GM19324 (cell line): Measurements from ENCODE around the gene IL6ST.
"Not testable (repeated sequence)": the region's sequence is repeated elsewhere in the genome, so short reads cannot be mapped to it uniquely, and the experiment has no call there.

Experiments
- ATAC-seq: cut with Tn5 transposase; IDR thresholded peaks from one replicate; pipeline ENCODE4 v1.9.1; 2021; ENCODE audit warnings: mild to moderate bottlenecking, moderate library complexity; ENCODE audit not compliant: unreplicated experiment, low FRiP score

IL6ST gene

DNA sequence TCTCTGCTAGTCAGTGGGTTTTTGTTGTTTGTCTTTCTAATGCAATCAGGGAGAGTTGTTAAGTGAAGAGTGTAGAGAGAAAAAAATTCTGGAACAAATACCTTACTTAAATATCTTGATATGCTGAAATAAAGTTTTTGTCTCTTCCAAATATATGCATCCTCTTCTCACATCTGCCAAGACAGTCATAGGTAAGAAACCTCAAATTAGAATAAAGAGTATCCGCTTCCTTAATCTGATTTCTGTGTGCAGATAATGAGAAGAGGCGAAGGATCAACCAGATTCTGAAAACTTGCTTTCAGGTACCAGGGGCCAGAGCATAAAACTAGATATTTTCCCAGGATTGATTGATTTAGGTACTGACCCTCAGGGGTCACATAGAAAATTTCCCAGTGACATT lies 11.3 kb upstream of the IL6ST start:
- no peak for ATAC-seq

DNA sequence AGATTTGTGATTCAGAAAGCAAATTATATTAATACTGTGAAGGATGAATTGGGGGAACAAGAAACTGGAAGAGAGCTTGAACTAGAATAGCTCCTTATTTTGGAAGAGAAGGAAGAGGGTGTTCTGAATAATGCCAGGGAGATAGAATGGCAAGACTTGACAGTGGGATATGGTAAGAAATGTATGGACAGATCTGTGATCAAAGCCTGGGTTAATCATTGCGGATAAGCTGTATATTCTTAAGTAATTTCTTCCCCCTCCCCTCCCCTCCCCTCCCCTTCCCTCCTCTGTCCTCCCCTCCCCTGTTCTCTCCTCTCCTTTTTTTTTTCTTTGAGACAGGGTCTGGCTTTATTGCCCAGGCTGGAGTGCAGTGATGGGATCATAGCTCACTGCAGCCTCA lies 10.1 kb upstream of the IL6ST start:
- no peak for ATAC-seq

DNA sequence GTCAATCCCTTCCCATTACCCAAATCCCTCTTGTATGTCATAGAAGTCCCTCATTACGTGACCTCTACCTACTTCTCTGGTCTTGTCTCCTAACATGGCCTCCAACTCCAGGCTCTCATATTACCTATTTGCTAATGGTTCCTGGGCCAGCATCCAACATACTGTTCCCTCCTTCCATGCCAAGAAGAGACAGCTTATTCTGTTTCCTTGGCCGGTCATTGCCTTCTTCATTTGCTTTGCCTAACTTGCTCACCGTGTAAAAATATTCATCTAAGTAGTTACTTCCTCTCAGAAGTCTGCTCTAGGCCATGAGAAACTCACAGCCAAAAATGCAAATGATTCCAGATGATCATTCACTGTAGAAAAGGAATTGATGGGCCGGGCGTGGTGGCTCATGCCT lies 8.9 kb upstream of the IL6ST start:
- no peak for ATAC-seq

DNA sequence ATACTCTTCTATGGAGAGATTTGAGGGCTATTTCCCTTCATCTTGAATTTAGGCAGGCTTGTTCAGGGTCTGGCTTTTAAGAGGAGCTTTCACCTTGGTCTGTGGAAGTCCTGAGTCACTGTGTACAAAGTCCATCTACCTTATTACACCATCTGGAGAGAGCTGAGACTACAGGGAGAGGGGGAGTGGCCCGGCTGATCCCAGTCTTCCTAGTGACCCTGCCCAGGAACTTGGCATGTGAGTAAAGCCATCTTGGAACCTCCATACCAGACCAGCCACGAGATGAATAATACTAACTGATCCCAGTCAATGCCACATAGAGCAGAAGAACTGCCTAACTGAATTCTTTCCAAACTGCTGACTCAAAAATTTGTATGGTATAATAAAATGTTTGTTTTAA lies 8.4 kb upstream of the IL6ST start:
- ATAC-seq, result no peak

DNA sequence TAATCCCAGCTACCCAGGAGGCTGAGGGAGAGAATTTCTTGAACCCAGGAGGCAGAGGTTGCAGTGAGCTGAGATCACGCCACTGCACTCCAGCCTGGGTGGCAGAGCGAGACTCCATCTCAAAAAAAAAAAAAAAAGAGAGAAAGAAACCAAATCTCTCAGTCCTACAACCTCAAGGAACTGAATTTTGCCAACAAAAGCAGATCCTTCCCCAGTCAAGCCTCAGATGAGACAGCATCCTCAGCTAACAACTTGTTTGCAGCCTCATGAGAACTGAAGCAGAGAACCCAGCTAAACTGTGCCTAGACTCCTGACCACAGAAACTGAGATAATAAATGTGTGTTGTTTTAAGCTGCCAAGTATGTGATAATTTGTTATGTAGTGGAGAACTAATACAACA lies 7.5 kb upstream of the IL6ST start:
- ATAC-seq, result no peak

DNA sequence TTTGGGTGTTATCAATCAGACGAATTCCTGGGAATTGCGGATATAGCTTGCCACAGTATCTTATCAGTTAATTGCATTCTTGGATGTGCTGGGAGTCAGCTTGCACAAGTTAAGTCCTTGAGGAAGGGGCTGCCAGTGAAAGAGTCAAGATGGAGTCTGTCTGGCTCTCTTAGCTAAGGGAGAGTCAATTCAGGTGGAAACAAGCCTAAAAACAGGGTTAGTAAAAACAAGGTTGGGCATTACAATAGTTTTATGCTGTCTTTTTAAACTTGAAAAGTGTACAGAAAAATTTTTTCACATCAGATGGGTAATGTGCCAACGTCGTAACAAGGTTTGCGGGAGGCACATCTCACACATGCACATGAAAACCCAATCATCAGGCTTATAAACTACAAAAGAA lies 5.5 kb upstream of the IL6ST start:
- ATAC-seq, result not testable (repeated sequence)

DNA sequence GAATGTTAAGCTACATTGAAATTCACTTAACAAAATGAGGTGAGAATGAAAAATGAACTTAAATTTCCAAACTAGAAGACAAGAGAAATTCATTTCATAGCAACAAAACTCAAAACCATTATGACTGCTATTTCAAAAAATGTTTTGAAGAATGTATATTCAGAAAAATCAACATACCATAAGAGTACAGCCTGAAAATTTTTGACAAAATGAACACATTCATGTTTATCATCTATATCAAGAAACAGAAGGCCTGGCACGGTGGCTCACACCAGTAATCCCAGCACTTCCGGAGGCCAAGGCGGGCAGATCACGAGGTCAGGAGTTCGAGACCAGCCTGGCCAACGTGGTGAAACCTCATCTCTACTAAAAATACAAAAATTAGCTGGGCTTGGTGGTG lies 4.2 kb upstream of the IL6ST start:
- no peak for ATAC-seq

DNA sequence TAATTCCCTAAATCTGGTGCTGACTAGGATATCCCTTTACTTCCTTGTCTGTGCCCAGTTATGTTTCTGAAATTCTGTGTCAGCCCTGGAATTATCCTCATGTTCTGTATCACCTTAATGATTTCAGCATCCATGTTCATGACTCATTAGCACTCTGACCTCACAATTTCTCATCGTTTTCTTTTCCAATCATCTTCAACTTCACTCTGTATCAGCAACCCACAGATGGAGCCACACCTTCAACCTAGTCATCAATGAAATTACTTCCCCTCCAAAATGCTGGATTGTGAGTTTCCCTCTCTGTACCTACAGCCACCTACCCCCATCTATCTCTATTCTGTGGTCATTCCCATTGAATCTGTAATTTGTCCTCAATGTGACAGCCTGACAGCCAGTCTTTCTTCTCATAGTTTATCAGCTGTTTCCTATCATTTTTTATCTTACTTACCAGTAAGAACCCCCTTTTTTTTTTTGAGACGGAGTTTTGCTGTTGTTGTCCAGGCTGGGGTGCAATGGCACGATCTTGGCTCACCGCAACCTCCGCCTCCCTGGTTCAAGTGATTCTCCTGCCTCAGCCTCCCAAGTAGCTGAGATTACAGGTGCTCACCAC lies 3.1 kb upstream of the IL6ST start:
- no peak for ATAC-seq

DNA sequence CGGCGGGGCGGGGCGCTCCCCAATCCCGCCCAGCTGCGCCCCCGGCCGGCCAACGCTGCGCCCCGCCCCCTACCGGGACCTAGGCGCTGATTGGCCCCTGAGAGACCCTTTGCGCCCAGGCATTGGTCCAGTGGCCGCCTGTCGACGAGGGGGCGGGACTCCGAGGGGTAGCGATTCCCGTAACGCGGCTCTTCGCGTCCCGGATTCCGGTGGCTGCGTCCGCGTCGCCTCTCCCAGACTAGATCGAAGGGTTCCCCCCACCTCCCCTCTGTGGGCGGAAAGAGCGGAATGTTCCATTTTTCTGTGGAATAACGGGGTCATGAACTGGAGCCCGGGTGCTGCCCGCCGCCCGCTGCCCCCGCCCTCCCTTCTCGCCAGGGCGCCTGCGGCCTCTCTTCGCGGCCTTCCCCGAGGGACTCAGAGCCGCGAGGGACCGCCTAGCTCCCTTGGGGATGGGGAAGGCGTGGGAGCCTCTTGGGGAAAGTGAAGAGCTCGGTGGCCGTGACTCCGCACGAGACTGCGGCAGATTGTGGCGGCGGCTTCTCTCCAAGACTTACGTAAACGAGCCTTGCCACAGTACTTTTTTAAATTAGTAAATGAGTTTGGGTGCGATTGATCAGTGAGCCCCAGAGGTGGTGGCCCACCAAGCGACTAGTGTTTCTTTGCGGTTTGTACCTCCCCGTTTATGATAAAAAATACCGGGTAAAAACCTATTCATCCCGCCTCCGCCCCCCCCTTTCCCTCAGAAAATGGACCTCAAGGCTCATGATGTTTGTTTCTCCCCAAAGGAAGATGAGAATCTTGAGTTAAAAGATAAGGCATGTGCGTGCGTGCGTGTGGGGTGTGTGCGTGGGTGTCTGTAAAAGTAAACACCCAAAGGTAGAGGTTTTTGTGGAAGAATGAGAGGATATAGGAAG lies 493 bp upstream of the IL6ST start:
- peak; percentile 97 for ATAC-seq

DNA sequence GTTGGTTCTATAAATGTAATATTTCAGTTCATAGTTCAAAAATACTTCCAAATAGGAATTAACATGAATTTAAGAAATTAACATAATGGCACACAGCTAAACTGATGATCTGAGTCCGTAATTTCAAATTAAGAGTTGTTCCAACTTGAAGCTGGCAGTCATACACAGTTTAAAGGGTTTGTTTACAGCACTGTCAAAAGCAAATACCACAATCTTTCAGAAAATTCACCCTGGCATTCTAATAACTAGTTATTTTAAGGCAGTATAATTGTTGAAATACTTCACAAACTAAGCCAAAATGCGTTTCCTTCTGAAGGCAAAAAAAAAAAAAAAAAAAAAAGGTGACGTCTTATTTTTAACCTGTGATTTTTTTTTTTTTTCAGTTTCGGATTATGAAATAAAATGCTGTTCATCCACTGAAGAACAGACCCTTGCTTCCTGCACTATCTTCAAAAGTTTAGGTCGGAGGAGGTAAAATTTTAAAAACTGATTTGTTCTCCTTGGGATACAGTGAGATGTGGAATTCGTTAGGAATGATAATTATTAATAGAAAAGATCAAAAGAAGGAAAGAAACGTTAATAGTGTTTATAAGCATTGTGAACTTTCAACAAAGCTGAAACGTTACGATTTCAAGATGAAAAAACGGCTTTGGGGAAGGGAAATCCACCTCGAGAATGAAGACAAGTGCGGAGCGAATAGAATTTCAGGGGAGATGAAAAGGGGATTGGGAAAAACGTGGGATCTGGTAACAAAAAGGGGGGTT lies 850 bp downstream of the IL6ST start:
- no peak for ATAC-seq

DNA sequence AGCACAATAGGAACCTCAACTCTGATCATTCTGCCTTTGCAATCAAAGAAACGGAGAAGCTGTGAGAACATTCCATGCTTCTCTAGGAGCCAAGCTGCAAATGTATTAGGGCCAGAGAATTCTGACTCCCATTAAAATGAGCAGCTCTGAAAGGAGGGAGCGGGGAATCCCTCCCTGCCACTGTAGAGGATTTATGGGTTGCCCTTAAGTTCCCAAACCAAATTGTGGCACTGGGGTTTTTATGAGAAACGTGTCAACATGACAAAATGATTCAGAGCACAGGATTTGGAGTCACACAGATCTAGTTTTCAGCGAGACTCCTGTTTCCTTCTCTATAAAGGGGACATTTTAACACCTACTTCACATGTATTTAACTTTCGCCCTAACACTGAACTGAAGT lies 1.8 kb downstream of the IL6ST start:
- no peak for ATAC-seq

DNA sequence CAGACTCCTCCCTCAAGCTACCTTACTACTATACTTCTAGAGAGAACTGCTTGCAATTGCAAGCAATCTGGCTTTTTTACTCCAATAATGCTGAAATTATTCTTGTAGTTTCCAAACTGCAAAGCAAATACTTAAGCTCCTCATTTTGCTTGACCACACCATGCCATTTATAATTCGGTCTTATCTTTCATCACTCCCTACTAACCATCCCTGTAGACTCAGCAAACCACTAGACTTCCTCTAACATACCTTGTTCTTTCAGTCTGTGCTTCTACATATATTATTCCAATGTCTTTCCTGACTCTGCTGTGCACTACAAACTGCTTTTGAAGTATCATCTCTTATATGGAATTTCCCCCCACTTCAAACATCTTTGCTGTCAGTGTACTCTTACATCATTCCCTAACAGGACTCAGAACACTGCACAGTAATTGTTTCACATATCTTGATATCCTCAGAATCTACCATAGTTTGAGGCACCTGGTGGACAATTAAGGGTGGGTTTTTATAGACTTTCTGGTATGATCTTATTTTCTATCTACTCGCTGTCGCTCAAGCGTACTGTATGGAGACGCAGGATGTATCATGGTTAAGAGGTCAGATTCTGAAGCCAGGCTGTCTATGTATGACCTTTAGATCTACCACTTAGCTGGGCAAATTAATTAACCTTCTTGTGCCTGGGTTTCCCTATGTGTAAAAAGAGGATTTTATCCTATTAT lies 2.8 kb downstream of the IL6ST start:
- no peak for ATAC-seq

DNA sequence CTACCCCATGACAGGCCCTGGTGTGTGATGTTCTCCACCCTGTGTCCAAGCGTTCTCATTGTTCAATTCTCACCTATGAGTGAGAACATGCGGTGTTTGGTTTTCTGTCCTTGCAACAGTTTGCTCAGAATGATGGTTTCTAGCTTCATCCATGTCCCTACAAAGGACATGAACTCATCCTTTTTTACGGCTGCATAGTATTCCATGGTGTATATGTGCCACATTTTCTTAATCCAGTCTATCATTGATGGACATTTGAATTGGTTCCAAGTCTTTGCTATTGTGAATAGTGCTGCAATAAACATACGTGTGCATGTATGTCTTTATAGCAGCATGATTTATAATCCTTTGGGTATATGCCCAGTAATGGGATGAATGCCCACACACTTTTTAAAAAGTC lies 3.9 kb downstream of the IL6ST start:
- ATAC-seq, result not testable (repeated sequence)

DNA sequence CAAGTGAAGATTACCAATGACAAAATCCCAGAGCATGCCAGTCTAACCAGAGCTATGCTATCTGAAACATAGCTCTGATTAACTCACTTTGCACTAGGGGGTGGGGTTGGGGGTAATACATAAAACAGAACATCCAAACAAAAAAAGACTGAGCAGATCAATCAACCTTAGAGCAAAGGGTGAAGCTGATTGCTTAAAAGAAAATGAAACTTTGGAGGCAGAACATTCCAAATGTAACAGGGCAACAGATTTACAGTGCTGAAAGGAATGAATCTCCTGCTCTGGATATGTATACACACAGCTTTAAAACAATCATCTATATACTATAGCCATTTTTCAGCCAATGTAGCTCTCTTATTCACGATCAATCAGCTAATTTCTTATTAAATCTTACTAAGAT lies 4.9 kb downstream of the IL6ST start:
- no peak for ATAC-seq

DNA sequence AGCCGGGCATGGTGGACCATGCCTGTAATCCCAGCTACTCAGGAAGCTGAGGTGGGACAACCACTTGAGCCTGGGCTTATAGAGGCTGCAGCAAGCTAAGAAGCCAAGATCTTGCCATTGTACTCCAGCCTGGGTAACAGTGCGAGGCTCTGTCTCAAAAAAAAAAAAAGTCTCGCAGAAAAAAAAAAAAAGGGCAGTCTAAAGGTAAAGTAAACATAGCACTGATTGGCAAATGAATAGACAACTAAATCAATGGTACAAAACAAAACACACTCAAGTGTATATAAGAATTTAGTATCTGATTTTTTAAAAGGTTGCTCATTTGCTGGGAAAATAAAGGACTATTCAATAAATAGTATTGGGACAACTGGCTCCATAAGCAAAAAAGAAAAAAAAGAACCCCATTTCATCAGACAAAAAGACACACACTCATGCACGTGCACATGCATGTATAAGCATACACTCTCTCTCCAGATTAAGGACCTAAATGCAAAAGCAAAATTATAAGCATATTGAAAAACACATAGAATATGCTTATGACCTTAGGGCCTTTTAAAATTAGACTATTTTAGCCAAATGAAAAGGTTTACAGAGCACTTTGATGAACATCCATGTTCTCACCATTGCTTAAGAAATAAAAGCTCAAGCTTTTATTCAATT lies 5.7 kb downstream of the IL6ST start:
- no peak for ATAC-seq

DNA sequence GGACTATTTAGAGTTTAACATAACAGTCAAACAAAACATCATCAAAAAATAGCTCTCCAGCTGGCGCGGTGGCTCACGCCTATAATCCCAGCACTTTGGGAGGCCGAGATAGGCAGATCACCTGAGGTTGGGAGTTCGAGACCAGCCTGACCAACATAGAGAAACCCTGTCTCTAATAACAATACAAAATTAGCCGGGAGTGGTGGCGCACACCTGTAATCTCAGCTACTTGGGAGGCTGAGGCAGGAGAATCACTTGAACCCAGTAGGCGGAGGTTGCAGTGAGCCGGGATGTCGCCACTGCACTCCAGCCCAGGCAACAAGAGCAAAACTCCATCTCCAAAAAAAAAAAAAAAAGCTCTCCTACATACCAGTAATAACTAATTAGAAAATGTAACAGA lies 6.3 kb downstream of the IL6ST start:
- not testable (repeated sequence) for ATAC-seq

DNA sequence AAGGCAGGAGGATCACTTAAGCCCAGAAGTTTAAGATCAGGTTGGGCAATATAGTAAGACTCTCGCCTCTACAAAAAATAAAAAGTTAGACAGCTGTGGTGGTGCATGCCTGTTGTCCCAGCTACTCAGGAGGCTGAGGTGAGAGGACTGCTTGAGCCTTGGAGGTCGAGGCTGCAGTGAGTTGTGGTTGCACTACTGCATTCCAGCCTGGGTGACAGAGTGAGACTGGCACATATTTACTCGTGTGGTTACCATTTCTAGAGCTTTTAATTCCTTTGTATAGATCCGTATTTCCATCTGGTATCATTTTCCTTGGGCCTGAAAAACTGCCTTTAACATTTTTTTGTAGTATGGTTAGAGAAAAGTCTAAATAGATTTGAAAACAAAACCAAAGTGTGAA lies 7.8 kb downstream of the IL6ST start:
- ATAC-seq, result no peak

DNA sequence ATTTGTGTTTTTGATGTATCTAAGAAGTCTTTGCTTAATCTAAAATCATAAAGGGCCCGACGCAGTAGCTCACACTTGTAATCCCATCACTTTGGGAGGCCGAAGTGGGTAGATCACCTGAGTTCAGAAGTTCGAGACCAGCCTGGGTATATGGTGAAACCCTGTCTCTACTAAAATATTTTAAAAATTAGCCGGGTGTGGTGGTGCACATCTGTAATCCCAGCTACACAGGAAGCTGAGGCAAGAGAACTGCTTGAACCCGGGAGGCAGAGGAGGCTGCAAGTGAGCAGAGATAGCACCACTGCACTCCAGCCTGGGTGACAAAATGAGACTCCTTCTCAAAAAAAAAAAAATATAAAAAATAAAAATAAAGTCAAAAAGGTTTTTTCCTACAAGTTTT lies 9.6 kb downstream of the IL6ST start:
- no peak for ATAC-seq

DNA sequence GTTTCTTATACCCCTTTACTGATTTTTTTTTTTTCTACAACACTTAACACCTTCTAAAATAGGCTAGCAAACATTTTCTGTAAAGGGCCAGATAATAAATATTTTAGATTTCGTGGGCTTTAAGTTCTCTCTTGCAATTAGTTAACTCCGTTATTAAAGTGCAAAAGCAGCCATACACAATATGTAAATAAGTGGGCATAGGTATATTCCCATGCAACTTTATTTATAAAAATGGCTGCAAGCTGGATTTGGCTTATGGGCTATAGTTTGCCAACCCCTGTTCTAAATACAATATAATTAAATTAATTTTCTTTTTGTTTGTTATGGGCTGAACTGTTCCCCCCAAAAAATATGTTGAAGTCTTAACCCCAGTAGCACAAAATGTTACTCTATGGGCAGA lies 10.8 kb downstream of the IL6ST start:
- ATAC-seq, result no peak

DNA sequence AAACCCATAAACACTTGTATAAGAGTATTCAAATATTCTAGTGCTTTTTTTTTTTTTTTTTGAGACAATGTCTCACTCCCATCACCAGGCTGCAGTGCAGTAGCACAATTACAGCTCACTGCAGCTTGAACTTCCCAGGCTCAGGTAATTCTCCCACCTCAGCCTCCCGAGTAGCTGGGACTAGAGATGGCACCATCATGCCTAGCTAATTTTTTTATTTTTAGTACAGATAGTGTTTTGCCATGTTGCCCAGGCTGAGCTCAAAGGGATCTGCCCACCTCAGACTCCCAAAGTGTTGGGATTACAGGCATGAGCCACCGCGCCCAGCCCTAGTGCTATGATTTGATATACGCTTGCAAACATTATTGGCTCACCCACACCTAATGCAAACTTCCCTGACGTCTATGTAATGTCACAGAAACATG lies 11.8 kb downstream of the IL6ST start:
- no peak for ATAC-seq
